Subcutaneous abdominal adipose tissue (tissue), 5 donors: ENCODE data around the gene SLC25A34.

Source experiments
- H3K27ac ChIP-seq: one replicate; pipeline ENCODE4 v1.7.0; 2013; ENCODE audit warnings: low read depth, mild to moderate bottlenecking, inconsistent platforms, low read length, moderate library complexity
- H3K27me3 ChIP-seq, 5 donors: one replicate each; pipeline ENCODE4 v1.7.0; 2013; ENCODE audit warnings: low read length in 5 of 5, inconsistent platforms in 1 of 5; ENCODE audit not compliant: control insufficient read depth in 5 of 5, insufficient read depth in 4 of 5
- H3K36me3 ChIP-seq, 5 donors: one replicate each; pipeline ENCODE4 v1.7.0; 2013; ENCODE audit warnings: low read length in 5 of 5; ENCODE audit not compliant: control insufficient read depth in 5 of 5, insufficient read depth in 5 of 5
- H3K4me1 ChIP-seq, 5 donors: one replicate each; pipeline ENCODE4 v1.7.0; 2013; ENCODE audit warnings: low read length in 5 of 5, mild to moderate bottlenecking in 3 of 5, moderate library complexity in 1 of 5; ENCODE audit not compliant: control insufficient read depth in 5 of 5, insufficient read depth in 5 of 5
- H3K4me3 ChIP-seq, 5 donors: one replicate each; pipeline ENCODE4 v1.7.0; 2013; ENCODE audit warnings: low read length in 5 of 5, low read depth in 1 of 5
- H3K9ac ChIP-seq, 5 donors: one replicate each; pipeline ENCODE4 v1.7.0; 2013; ENCODE audit warnings: low read length in 5 of 5, mild to moderate bottlenecking in 4 of 5, moderate library complexity in 3 of 5
- H3K9me3 ChIP-seq, 5 donors: one replicate each; pipeline ENCODE4 v1.7.0; 2013; ENCODE audit warnings: low read length in 5 of 5; ENCODE audit not compliant: control insufficient read depth in 5 of 5
- donor health status: healthy.
- donor health status: healthy.
- donor health status: healthy.
- donor health status: healthy.
- donor health status: healthy.

The SLC25A34 gene

DNA sequence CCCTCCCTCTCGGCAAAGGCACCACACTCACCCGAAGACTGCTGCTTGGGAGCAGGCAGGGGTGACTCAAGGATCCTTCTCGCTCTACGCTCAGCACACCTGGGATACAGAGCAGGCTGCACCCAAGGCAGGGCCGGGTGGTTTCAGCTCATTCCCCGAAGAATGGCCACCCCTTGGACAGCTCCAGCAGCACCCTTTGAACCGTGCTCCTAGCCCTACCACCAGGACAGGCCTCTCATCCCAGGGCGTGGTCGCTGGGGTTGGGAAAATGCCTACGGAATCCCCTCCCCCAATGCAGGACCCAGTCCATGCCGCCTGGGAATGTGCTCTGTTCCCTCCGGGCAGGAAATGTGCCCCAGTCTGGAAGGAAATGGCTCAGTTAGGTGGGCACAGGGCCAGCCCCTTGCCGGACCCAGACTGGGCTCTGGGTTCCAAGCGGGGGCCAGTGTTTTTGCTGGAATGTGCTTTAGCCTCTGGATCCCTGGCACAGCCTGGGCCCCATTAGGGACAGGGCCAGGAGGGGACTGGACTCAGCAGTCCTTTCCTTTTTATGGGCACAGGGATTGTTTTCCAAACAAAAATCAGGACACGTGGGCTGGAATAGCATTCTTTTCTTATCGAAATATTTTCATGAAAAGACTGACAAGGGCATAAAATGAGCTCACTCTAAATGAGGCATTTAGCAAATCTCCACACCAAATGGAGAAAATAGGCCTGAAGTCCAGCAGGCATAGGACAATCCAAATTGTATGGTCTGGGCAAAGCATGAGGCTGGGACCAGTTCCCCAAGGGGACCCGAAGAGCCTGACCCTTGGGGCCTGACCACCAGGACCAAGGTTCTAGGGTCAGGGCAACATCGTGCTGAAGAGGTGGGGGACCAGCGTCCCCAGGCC, 13.6 kb downstream of the SLC25A34 start:
- no peaks in the 10 kb centered on the region for H3K9me3 ChIP-seq
- H3K4me3 ChIP-seq = no peak overlapping the region
- peaks cover 0 to 14% (median 10%) of the 10 kb centered on the region in 5 donors for H3K4me1 ChIP-seq
- no peaks in the 10 kb centered on the region for H3K27me3 ChIP-seq
- H3K9ac ChIP-seq = no peak overlapping the region
- H3K27ac ChIP-seq = no peak overlapping the region
- H3K36me3 ChIP-seq = no peaks in the 10 kb centered on the region

DNA sequence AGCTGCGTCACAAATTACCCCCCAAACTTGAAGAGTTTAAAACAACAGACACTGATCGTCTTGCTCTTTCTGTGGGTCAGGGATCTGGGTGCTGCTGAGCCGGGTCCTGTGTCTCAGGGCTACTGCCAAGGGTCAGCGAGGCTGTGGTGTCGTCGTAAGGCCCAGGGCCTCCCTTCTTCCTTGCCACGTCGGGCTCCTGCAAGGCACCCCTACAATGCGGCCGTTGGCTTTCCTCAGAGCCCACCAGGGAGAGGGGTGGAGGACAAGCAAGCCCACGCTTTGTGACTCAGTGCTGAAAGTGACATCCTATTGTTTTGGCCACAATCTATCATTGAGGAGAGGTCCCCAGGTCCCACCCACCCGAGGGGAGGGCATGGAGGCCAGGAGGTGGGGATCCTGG, 14.9 kb downstream of the SLC25A34 start:
- Histone ChIP-seq H3K4me1 (peaks cover 0 to 16% (median 14%) of the 10 kb centered on the region in 5 donors), H3K27ac (no peak overlapping the region), H3K4me3 (no peak overlapping the region), H3K36me3 (no peaks in the 10 kb centered on the region), H3K9ac (no peak overlapping the region), H3K9me3 (no peaks in the 10 kb centered on the region), H3K27me3 (no peaks in the 10 kb centered on the region)

DNA sequence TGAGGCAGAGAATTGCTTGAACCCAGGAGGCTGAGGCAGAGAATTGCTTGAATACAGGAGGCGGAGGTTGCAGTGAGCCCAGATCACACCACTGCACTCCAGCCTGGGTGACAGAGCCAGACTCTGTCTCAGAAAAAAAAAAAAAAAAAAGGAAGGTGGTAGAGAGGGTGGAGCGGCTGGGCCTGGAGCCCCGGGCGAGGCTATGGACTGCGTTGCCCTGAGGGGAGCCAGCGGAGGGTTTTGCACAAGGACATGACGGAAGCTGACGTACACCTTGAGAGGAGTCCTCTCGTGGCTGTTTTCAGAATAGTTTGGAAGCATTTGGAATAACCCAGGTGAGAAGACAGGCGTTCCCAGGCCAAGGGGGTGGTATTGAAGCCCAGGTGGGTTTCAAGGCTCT, 15.7 kb downstream of the SLC25A34 start:
- H3K27ac ChIP-seq = no peak overlapping the region

GRCh38 chr1:15753776-15754175, 17.7 kb downstream of the SLC25A34 start:
- Histone ChIP-seq H3K36me3 (no peaks in the 10 kb centered on the region), H3K4me3 (no peak overlapping the region), H3K27ac (no peak overlapping the region), H3K9me3 (no peaks in the 10 kb centered on the region), H3K4me1 (peaks cover 0 to 38% (median 26%) of the 10 kb centered on the region in 5 donors), H3K27me3 (peaks cover 0 to 10% (median 3%) of the 10 kb centered on the region in 5 donors), H3K9ac (no peak overlapping the region)

More for the DNA sequence above, 15.7 kb downstream of the SLC25A34 start:
- H3K4me1 ChIP-seq = peaks cover 0 to 23% (median 18%) of the 10 kb centered on the region in 5 donors
- H3K9me3 ChIP-seq = no peaks in the 10 kb centered on the region
- H3K36me3 ChIP-seq = no peaks in the 10 kb centered on the region
- no peak overlapping the region for H3K9ac ChIP-seq
- H3K4me3 ChIP-seq = no peak overlapping the region
- no peaks in the 10 kb centered on the region for H3K27me3 ChIP-seq

DNA sequence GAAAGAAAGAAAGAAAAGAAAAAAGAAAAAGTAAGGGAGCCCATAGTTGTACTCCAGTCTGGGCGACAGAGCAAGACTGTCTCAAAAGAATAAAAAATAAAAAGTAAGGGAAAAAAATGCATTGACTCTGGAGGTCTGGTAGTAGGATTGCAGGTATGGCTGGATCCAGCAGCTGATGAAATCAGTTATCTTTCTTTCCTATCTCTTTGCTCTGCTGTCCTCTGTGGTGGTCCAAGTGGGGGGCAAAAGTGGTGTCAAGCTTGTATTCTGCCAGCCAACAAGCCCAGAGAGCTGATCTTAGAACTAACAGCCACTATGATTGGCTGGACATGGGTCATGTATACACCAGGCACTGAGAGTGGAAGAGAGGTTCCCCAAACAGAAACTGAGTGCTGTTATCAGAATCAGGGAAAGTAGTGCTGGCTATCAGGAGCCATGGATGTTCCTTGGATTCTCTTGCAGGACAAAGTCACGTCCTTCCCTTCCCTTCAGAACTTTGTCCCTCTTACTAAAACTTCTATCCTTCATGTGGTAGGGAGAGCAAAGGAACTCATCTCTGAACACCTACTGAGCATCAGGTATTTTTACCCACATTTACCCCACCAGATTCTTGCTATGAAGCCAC, 19.1 kb downstream of the SLC25A34 start:
- H3K9ac ChIP-seq = no peak overlapping the region
- peaks cover 0 to 16% (median 3%) of the 10 kb centered on the region in 5 donors for H3K27me3 ChIP-seq
- H3K36me3 ChIP-seq = no peaks in the 10 kb centered on the region
- no peak overlapping the region for H3K4me3 ChIP-seq
- H3K27ac ChIP-seq = no peak overlapping the region
- H3K4me1 ChIP-seq = peaks cover 0 to 35% (median 20%) of the 10 kb centered on the region in 5 donors
- no peaks in the 10 kb centered on the region for H3K9me3 ChIP-seq

DNA sequence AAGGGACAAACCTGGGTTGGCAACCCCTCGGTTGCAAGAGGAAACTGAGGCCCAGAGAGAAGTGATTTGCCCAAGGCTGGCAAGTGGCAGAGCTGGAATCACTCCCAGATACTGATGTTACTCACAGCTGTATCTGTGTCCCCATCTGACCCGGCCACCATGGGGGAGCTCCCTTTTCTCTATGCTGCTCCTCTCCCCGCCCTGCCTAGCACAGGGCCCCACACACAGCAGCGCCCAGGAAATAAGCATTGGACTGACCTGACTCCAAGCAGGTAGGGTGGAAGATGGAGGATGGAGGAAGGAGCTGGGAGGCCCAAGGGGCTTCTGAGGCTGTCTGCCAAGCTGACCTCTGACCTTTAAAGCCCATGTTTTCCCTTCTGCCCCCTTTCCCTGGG, 19.6 kb downstream of the SLC25A34 start:
- Histone ChIP-seq H3K4me3 (no peak overlapping the region), H3K27ac (no peak overlapping the region), H3K9me3 (no peaks in the 10 kb centered on the region), H3K27me3 (peaks cover 0 to 16% (median 6%) of the 10 kb centered on the region in 5 donors), H3K9ac (no peak overlapping the region), H3K36me3 (no peaks in the 10 kb centered on the region), H3K4me1 (peaks cover 2 to 38% (median 23%) of the 10 kb centered on the region in 5 donors)

DNA sequence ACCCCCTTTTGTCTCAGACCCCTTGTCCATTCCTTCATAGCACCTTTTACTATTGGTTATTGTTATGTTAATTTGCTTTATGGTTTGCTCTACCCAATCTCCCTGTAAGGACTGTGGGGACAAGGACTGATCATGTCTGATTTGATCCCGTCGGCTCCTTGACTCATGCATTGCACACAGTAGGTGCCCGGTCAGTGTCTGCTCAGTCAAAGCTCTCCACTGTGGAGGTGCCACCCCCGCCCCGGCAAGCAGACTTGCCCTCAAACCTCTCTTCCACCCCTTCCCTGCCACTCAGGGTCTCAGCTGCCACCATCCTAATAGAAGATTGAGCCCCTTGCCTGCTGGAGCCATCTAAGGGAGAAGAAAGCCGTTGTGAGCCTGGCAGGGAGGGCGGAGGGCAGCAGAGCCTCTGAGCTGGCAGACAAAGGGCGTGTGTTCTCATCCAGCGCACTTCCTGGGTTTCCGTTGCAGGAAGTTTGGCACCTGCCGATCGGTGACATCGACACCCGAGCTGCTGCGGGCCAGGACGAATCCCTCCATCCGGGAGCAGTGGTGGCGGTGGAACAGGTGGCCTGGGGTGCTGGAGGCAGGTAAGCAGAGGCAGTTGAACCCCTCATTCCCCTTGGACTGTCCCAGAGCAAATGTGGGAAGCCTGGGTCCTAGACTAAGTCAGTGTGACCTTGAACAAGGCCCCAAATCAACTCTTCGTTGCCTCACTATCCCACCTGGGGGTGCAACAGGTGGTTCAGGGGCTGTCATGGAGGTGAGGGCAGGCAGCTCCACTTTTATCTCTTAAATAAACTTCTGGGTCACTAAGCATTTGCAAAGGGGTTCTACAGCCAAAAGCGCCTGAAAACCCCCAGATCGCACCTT, 20.3 kb downstream of the SLC25A34 start:
- H3K4me3 ChIP-seq = peak overlapping the region in 1 of 5 donors; percentile 2

DNA sequence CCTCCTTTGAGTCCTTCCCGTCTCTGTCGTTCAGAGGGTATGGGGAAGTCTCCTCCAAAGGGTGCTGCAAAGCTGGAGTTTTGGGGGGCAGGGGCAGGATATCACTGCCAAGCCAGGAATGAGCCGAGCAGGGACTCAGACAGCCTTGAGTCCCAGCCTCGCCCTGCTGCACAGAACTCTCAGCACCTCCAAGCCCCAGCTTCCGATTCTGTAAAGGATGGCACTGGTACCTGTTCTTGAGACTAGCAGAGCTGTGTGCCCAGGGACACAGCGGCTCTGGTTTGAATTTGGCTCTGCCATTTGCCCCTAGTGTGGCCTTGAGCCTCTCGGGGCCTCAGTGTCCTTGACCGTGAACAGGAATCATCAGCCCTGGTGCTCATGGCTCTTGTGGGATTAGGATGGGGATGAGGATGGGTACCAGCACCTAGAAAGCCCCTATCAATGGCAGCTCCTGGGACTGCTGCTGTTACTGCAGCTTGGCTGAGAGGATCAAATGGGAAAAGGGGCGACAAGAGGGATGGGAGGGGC, 21.0 kb downstream of the SLC25A34 start:
- no peak overlapping the region for H3K27ac ChIP-seq
- H3K27me3 ChIP-seq = peaks cover 0 to 16% (median 8%) of the 10 kb centered on the region in 5 donors
- H3K4me3 ChIP-seq = no peak overlapping the region
- no peaks in the 10 kb centered on the region for H3K9me3 ChIP-seq
- peaks cover 6 to 45% (median 29%) of the 10 kb centered on the region in 5 donors for H3K4me1 ChIP-seq
- H3K9ac ChIP-seq = no peak overlapping the region
- H3K36me3 ChIP-seq = no peaks in the 10 kb centered on the region

More for the DNA sequence above, 20.3 kb downstream of the SLC25A34 start:
- H3K27ac ChIP-seq = no peak overlapping the region
- H3K4me1 ChIP-seq = peaks cover 6 to 45% (median 29%) of the 10 kb centered on the region in 5 donors
- H3K9ac ChIP-seq = peak overlapping the region in 1 of 5 donors; percentile 25
- no peaks in the 10 kb centered on the region for H3K36me3 ChIP-seq
- no peaks in the 10 kb centered on the region for H3K9me3 ChIP-seq
- peaks cover 0 to 16% (median 8%) of the 10 kb centered on the region in 5 donors for H3K27me3 ChIP-seq

DNA sequence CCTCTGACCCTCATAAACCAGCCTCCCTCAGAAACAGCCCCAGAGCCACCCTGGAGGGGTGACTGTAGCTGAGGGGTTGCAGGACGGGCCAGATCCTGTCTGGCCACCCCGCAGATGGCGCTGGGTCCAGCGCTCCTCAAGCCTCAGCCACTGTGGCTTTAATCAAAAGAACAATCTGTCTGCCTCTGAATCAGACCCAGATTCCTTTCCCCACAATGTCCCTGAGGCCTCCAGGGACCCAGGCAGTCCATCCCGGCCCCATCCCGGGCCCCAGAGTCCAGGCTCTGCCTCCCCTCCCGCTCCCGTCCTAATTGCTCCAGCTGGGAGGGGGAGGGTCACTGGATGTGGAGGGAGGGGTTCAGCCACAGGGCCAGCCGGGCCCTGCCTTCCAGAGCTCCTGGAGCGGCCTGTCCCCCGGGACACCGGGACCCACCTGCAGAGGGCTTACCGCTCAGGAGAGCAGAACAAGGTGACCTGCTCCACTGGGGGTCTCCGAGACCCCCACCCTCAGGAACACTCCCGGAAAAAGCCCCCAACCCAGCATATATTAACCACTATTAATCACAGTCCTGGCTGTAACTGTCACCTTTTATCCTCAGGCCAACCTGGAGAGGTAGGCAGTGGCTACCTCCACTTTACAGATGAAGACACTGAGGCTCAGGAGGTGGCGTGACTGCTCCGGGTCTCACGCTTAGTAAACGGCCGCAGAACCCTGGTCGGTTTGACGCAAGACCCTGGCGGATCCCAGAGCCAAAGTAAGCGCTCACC, 21.7 kb downstream of the SLC25A34 start:
- Histone ChIP-seq H3K9me3 (no peaks in the 10 kb centered on the region), H3K4me1 (peaks cover 6 to 45% (median 29%) of the 10 kb centered on the region in 5 donors), H3K4me3 (peak overlapping the region in 2 of 5 donors; percentile 4 to 37), H3K27me3 (peaks cover 0 to 16% (median 8%) of the 10 kb centered on the region in 5 donors), H3K9ac (no peak overlapping the region), H3K27ac (no peak overlapping the region), H3K36me3 (no peaks in the 10 kb centered on the region)
